ENCODE measurements around the gene ROBO3.

- TF ChIP-seq CTCF (IDR thresholded peaks at IDR 0.05): no peak
- no peak for TF ChIP-seq POLR2AphosphoS5 (IDR thresholded peaks at IDR 0.05)
- TF ChIP-seq POLR2A (IDR thresholded peaks at IDR 0.05; ENCODE audit: low read depth): no peak
Measured at GRCh38 chr11:124886978-124887666, 21.9 kb downstream of the ROBO3 start.
